Measurements from ENCODE around the gene EXD1.
A peak's percentile ranks its signal among the peaks of the same experiment; 100 is the strongest.

The EXD1 gene

GRCh38 chr15:41180206-41180789 is 50.3 kb downstream of the EXD1 start:
- no peaks in the 10 kb centered on the region for H3K36me3 ChIP-seq (ENCODE audit: control insufficient read depth, insufficient read depth, low read length)
- peaks cover 12% of the 10 kb centered on the region for H3K4me1 ChIP-seq (ENCODE audit: control insufficient read depth, insufficient read depth, low read length, poor library complexity, severe bottlenecking)
- no peaks in the 10 kb centered on the region for H3K9me3 ChIP-seq (ENCODE audit: control insufficient read depth, low read length)
- H3K4me3 ChIP-seq (ENCODE audit: extremely low read depth, insufficient read depth, low read length, poor library complexity, severe bottlenecking) = no peak overlapping the region
- 85 to 86% methylated on average over 6 of the region's 6 CpGs for WGBS, 2 experiments (ENCODE audit: insufficient coverage in 2 of 2)
- no peak overlapping the region for H3K27ac ChIP-seq (ENCODE audit: low read depth, low read length, severe bottlenecking)

GRCh38 chr15:41169781-41170180 is 60.8 kb downstream of the EXD1 start:
- H3K4me3 ChIP-seq (ENCODE audit: extremely low read depth, insufficient read depth, low read length, poor library complexity, severe bottlenecking) = no peak overlapping the region
- H3K4me1 ChIP-seq (ENCODE audit: control insufficient read depth, insufficient read depth, low read length, poor library complexity, severe bottlenecking) = no peaks in the 10 kb centered on the region
- WGBS, 2 experiments (ENCODE audit: insufficient coverage in 2 of 2) = 80 to 100% methylated on average over 3 of the region's 4 CpGs
- no peak overlapping the region for H3K27ac ChIP-seq (ENCODE audit: low read depth, low read length, severe bottlenecking)
- no peaks in the 10 kb centered on the region for H3K9me3 ChIP-seq (ENCODE audit: control insufficient read depth, low read length)
- H3K36me3 ChIP-seq (ENCODE audit: control insufficient read depth, insufficient read depth, low read length) = no peaks in the 10 kb centered on the region

DNA sequence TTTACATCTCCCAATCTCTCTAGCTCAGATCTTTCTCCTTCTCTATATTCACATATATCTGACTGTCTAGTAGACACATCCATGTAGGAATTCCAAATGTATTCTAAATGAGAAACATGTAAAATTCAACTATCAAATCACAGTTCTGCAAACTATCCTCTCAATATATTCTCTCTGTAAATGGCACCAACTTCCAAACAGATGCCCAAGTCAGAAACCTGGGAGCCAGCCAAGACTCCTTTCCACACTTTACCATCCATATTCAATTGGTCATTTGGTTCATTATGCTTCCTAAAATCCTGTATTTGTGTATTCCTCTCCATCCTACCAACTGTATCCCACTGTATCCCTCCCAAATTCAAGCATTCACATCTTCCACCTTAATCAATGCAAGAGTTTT is 61.5 kb downstream of the EXD1 start:
- no peaks in the 10 kb centered on the region for H3K36me3 ChIP-seq (ENCODE audit: control insufficient read depth, insufficient read depth, low read length)
- H3K27ac ChIP-seq (ENCODE audit: low read depth, low read length, severe bottlenecking) = no peak overlapping the region
- no peak overlapping the region for H3K4me3 ChIP-seq (ENCODE audit: extremely low read depth, insufficient read depth, low read length, poor library complexity, severe bottlenecking)

DNA sequence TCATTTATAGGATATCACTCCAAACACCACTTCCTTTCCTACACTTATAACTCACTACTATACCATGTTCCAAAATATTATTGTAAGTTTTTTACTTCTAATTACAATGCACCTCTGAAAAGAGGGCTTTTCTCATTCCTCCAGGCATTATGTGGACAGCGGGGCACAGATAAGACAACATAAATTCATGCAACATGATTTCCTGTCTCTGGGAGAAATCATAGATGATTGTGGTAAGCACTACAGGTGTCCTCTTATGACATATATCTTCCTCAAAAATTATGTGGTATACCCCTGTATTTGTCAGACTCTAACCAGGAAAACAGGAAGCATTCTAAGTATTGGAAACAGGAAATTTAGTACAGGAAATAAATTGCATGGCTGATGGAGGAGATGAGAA is 68.8 kb downstream of the EXD1 start:
- H3K9me3 ChIP-seq (ENCODE audit: control insufficient read depth, low read length) = no peaks in the 10 kb centered on the region
- H3K4me1 ChIP-seq (ENCODE audit: control insufficient read depth, insufficient read depth, low read length, poor library complexity, severe bottlenecking) = no peaks in the 10 kb centered on the region
- no peaks in the 10 kb centered on the region for H3K36me3 ChIP-seq (ENCODE audit: control insufficient read depth, insufficient read depth, low read length)
- WGBS, 2 experiments (ENCODE audit: insufficient coverage in 2 of 2) = no CpG with 5 or more reads among the region's 1 CpG
- no peak overlapping the region for H3K27ac ChIP-seq (ENCODE audit: low read depth, low read length, severe bottlenecking)
- no peak overlapping the region for H3K4me3 ChIP-seq (ENCODE audit: extremely low read depth, insufficient read depth, low read length, poor library complexity, severe bottlenecking)

More for the DNA sequence above, 61.5 kb downstream of the EXD1 start:
- Histone ChIP-seq H3K9me3 (ENCODE audit: control insufficient read depth, low read length) (no peaks in the 10 kb centered on the region), H3K4me1 (ENCODE audit: control insufficient read depth, insufficient read depth, low read length, poor library complexity, severe bottlenecking) (no peaks in the 10 kb centered on the region)

GRCh38 chr15:41161336-41161735 is 69.2 kb downstream of the EXD1 start:
- no peak overlapping the region for H3K4me3 ChIP-seq (ENCODE audit: extremely low read depth, insufficient read depth, low read length, poor library complexity, severe bottlenecking)
- no peaks in the 10 kb centered on the region for H3K36me3 ChIP-seq (ENCODE audit: control insufficient read depth, insufficient read depth, low read length)
- no peak overlapping the region for H3K27ac ChIP-seq (ENCODE audit: low read depth, low read length, severe bottlenecking)
- 94 to 98% methylated on average over 2 to 5 of the region's 6 CpGs for WGBS, 2 experiments (ENCODE audit: insufficient coverage in 2 of 2)
- H3K4me1 ChIP-seq (ENCODE audit: control insufficient read depth, insufficient read depth, low read length, poor library complexity, severe bottlenecking) = no peaks in the 10 kb centered on the region
- no peaks in the 10 kb centered on the region for H3K9me3 ChIP-seq (ENCODE audit: control insufficient read depth, low read length)

DNA sequence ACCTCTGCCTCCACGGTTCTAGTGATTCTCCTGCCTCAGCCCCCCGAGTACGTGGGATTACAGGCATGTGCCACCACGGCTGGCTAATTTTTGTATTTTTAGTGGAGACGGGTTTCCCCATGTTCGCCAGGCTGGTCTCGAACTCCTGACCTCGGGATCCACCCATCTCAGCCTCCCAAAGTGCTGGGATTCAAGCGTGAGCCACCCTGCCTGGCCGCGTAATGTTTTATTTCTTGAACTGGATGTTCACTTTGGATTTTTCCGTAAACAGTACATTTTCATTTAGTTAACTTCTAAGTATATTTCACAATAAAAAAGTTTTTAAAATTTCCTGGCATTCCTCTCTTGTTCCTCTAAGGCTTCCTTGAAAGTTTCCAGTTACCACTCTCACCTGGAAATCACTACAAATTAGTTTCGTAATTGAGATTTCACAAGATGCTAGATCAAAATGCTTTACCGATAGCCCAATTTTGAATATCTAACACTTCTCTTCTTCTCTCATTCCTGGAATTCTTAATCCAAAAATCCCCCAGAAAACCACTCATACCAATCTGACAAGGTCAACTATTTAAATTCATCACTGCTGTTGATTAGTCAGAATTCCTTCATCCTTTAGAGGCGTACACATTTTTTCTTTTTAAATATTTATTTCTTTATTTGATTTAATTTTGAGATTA is 69.8 kb downstream of the EXD1 start:
- Histone ChIP-seq H3K4me1 (ENCODE audit: control insufficient read depth, insufficient read depth, low read length, poor library complexity, severe bottlenecking) (no peaks in the 10 kb centered on the region), H3K36me3 (ENCODE audit: control insufficient read depth, insufficient read depth, low read length) (no peaks in the 10 kb centered on the region)

DNA sequence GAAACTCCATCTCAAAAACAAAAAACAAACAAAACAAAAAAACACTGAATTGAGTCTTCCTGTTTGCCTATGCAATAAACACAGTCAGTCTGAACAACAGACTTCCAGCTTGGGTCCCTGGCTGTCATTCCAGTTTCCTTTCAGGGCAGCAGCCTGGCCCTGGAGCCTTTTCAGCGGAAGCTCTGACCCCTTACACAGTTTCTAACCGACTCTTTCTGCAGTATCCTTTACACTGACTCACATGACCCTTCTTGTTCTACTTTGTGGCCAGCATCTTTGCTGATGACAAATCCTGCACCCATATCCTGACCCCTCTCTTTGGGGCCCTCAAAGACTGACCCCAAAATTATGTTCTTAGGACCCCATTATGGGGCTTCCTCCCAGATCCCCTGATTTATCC is 76.1 kb downstream of the EXD1 start:
- Histone ChIP-seq H3K4me1 (ENCODE audit: control insufficient read depth, insufficient read depth, low read length, poor library complexity, severe bottlenecking) (peaks cover 16% of the 10 kb centered on the region), H3K9me3 (ENCODE audit: control insufficient read depth, low read length) (peaks cover 4% of the 10 kb centered on the region), H3K27ac (ENCODE audit: low read depth, low read length, severe bottlenecking) (no peak overlapping the region), H3K4me3 (ENCODE audit: extremely low read depth, insufficient read depth, low read length, poor library complexity, severe bottlenecking) (no peak overlapping the region), H3K36me3 (ENCODE audit: control insufficient read depth, insufficient read depth, low read length) (no peaks in the 10 kb centered on the region)
- 85 to 100% methylated on average over 2 of the region's 2 CpGs for WGBS, 2 experiments (ENCODE audit: insufficient coverage in 2 of 2)

More for the DNA sequence above, 69.8 kb downstream of the EXD1 start:
- no peak overlapping the region for H3K4me3 ChIP-seq (ENCODE audit: extremely low read depth, insufficient read depth, low read length, poor library complexity, severe bottlenecking)
- no peak overlapping the region for H3K27ac ChIP-seq (ENCODE audit: low read depth, low read length, severe bottlenecking)
- no peaks in the 10 kb centered on the region for H3K9me3 ChIP-seq (ENCODE audit: control insufficient read depth, low read length)
- 94% methylated on average over 8 to 11 of the region's 15 CpGs for WGBS, 2 experiments (ENCODE audit: insufficient coverage in 2 of 2)

DNA sequence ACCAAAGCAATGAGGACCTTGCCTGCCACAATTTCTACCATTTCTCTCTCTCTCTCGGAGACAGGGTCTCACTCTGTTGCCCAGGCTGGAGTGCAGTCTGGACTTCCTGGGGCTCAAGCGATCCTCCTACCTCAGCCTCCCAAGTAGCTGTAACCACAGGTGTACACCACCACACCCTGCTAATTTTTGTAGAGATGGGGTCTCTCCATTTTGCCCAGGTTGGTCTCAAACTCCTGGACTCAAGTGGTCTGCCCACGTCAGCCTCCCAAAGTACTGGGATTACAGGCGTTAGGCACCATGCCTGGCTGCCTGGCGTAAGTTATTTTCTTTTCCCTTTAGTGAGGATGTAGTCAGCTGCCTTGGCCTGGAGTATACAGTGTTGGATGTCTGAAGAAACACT is 76.8 kb downstream of the EXD1 start:
- H3K27ac ChIP-seq (ENCODE audit: low read depth, low read length, severe bottlenecking) = no peak overlapping the region
- 85 to 96% methylated on average over 3 to 4 of the region's 5 CpGs for WGBS, 2 experiments (ENCODE audit: insufficient coverage in 2 of 2)

DNA sequence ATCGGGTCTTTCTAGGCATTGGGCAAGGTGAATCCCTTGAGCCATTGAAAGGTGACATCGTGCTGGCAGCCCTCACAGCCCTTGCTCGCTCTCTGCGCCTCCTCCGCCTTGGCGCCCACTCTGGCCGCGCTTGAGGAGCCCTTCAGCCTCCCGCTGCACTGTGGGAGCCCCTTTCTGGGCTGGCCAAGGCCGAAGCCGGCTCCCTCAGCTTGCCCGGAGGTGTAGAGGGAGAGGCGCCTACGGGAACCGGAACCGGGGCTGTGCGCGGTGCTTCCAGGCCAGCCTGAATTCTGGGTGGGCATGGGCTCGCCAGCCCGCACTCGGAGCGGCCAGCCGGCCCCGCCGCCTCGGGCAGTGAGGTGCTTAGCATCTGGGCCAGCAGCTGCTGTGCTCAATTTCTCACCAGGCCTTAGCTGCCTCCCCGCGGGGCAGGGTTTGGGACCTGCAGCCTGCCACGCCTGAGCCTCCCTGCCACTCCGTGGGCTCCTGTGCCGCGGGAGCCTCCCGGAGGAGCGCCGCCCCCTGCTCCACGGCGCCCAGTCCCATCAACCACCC is 79.0 kb downstream of the EXD1 start:
- H3K9me3 ChIP-seq (ENCODE audit: control insufficient read depth, low read length) = peaks cover 4% of the 10 kb centered on the region
- no peak overlapping the region for H3K27ac ChIP-seq (ENCODE audit: low read depth, low read length, severe bottlenecking)
- H3K4me3 ChIP-seq (ENCODE audit: extremely low read depth, insufficient read depth, low read length, poor library complexity, severe bottlenecking) = no peak overlapping the region
- H3K36me3 ChIP-seq (ENCODE audit: control insufficient read depth, insufficient read depth, low read length) = no peaks in the 10 kb centered on the region
- peaks cover 18% of the 10 kb centered on the region for H3K4me1 ChIP-seq (ENCODE audit: control insufficient read depth, insufficient read depth, low read length, poor library complexity, severe bottlenecking)
- 96 to 97% methylated on average over 31 to 32 of the region's 37 CpGs for WGBS, 2 experiments (ENCODE audit: insufficient coverage in 2 of 2)

More for the DNA sequence above, 76.8 kb downstream of the EXD1 start:
- Histone ChIP-seq H3K9me3 (ENCODE audit: control insufficient read depth, low read length) (peaks cover 4% of the 10 kb centered on the region), H3K4me3 (ENCODE audit: extremely low read depth, insufficient read depth, low read length, poor library complexity, severe bottlenecking) (no peak overlapping the region), H3K36me3 (ENCODE audit: control insufficient read depth, insufficient read depth, low read length) (no peaks in the 10 kb centered on the region), H3K4me1 (ENCODE audit: control insufficient read depth, insufficient read depth, low read length, poor library complexity, severe bottlenecking) (peaks cover 18% of the 10 kb centered on the region)

GRCh38 chr15:41150279-41150678 is 80.3 kb downstream of the EXD1 start:
- Histone ChIP-seq H3K27ac (ENCODE audit: low read depth, low read length, severe bottlenecking) (peak overlapping the region; percentile 10), H3K36me3 (ENCODE audit: control insufficient read depth, insufficient read depth, low read length) (no peaks in the 10 kb centered on the region), H3K9me3 (ENCODE audit: control insufficient read depth, low read length) (peaks cover 4% of the 10 kb centered on the region), H3K4me3 (ENCODE audit: extremely low read depth, insufficient read depth, low read length, poor library complexity, severe bottlenecking) (no peak overlapping the region), H3K4me1 (ENCODE audit: control insufficient read depth, insufficient read depth, low read length, poor library complexity, severe bottlenecking) (peaks cover 18% of the 10 kb centered on the region)
- 88 to 98% methylated on average over 4 of the region's 4 CpGs for WGBS, 2 experiments (ENCODE audit: insufficient coverage in 2 of 2)

DNA sequence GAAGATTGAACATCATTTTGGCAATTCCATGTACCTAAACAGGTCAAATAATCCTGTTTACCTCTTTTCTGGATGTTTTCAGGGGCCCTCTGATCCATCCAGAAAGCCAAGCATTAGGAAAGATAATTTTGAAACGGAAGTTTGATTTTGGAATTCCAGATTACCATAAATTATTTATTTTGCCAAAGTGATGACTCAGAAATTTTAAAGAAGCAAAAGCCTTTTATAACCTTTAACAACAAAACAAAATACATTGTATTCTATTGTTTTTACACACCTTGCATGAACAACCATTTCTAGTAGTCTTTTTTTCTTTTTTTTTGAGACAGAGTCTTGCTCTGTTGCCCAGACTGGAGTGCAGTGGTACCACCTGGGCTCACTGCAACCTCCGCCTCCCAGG is 82.5 kb downstream of the EXD1 start:
- H3K27ac ChIP-seq (ENCODE audit: low read depth, low read length, severe bottlenecking) = no peak overlapping the region
- H3K4me3 ChIP-seq (ENCODE audit: extremely low read depth, insufficient read depth, low read length, poor library complexity, severe bottlenecking) = no peak overlapping the region
- H3K4me1 ChIP-seq (ENCODE audit: control insufficient read depth, insufficient read depth, low read length, poor library complexity, severe bottlenecking) = peaks cover 14% of the 10 kb centered on the region
- H3K9me3 ChIP-seq (ENCODE audit: control insufficient read depth, low read length) = peaks cover 4% of the 10 kb centered on the region
- H3K36me3 ChIP-seq (ENCODE audit: control insufficient read depth, insufficient read depth, low read length) = no peaks in the 10 kb centered on the region
- WGBS, 2 experiments (ENCODE audit: insufficient coverage in 2 of 2) = 89 to 100% methylated on average over 1 of the region's 2 CpGs

Data from mesodermal cell (in vitro differentiated cells).